B cell (primary cell): ENCODE data around the gene RPGR.

Experiments
- CTCF ChIP-seq: fragments of 200-600 bp; IDR thresholded peaks from one replicate; pipeline ENCODE4 v1.8.0; 2022; ENCODE audit warnings: antibody characterized with exemption, mild to moderate bottlenecking
- EZH2 ChIP-seq: IDR thresholded peaks from 2 replicates; pipeline ENCODE4 v1.6.1; 2012; ENCODE audit warnings: borderline replicate concordance, low read depth, mild to moderate bottlenecking, moderate library complexity, low read length; ENCODE audit not compliant: insufficient read depth, poor library complexity, severe bottlenecking

GRCh38 chrX:38232079-38232686, 95.1 kb downstream of the RPGR start:
- no peak for TF ChIP-seq CTCF
- TF ChIP-seq EZH2: no peak
